Fibroblast of gingiva (primary cell): ENCODE data around the gene TMEM80.
"Not testable (repeated sequence)": the region's sequence is repeated elsewhere in the genome, so short reads cannot be mapped to it uniquely, and the experiment has no call there.

Source experiments
- DNase-seq: peaks from one replicate; pipeline ENCODE4 v3.0.0-alpha.2; 2011; ENCODE audit warnings: low read depth

TMEM80 gene

DNA sequence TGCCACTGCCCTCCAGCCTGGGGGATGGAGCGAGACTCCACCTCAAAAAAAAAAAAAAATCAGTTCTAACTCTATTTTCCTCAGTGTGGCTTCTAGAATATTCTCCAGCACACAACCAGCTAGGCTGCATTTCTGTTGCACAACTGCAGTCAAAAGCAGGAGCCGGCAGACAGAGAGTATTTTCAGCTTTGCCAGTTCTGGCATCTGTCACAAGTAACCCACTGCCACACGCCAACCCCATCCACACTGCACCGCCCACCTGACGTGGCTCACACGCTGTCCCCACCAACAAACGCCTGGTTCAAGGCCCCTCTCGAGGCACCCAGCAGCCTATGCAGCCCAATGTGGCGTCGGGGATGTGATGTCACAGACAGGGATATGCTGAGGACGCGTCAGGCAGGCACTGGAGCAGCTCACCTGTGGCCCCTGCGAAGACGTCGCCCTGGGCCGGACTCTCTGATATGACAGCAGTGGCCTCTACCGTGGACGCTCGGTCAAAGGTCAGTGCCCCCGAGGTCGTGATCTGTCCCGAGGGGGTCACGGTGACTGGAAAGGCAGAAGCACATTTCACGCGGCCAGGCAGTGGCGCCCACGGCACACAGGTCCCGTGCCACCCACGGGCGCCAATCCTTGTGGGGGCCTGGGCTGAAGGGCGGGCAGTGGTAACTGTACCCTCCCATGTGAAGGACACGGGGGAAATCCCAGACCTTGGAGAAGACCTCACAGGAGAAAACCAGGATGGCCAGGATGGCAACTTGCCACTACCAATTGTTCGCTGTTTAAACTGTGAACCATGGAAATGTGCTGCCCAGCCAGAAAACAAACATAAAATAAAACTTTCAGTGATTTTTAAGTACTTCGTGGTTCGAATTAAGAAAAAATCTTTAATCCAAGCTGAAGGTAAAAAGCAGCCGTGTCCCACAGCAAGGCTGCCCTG is 16.1 kb upstream of the TMEM80 start:
- no peak for DNase-seq

DNA sequence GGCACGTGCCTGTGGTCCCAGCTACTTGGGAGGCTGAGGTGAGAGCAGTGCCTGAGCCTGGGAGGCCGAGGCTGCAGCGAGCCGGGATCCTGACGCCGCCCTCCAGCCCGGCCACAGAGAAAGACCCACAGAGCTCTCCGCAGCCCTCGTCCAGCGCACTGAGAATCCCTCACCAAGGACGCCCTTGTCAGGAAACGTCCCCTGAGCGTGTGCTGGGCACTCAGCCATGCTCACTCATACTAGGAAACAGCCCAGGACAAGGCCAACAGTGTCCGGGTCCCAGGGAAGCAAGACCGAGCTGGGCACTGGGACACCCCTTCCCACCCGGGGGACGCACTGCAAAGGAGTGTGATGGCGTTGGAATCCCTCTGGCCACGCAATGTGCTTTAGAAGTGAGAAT is 15.1 kb upstream of the TMEM80 start:
- no peak for DNase-seq

DNA sequence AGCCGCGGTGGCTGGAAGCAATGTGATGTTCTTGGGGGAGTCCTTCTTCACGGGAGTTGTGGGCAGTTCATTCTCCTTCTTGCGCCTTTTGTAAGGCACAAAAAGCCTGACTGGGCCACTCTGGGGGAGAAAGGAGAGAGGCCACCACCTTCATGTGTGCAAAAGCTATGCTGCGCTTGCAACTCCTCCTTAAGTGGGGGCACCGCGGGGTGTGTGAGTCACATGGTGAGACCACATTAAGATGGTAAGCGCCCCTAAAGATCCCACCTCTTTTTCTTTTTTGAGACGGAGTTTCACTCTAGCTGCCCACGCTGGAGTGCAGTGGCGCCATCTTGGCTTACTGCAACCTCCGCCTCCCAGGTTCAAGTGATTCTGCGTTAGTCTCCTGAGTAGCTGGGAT is 14.6 kb upstream of the TMEM80 start:
- no peak for DNase-seq

DNA sequence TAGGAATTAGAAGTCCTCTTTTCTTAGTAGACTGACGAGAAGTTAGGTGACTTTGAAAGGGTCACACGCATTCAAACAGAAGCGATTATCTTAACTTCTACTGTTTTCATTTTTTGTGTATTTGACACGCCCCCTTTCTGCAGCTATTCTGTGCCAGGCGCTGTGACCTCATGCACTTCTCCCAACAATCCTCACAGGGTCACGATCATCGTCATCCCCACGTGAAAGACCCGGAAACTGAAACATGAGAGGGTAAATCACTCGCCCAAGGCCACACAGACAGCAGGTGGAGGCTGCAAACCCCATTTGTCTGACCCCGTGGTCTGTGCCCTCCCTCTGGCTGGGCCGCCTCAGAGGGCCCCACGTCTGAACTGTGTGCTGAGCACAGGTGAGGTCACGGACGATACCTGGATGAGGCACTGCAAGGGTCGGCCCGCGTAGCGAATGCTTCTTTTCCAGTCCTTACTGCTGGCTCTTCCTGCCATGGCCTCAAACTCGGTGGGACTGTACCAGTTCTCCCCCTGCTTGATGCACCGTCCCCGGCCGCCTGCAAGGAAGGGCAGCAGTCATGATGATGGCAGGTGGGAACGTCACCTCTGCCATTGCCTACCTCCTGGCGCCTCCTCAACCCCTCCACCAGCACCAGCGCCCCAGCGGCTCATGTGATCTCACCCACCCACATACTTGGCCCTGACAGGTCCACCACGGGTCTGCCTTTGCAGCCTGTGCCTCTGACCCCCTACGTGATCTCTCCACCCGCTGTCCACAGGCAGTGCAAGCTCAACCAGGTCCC is 9.0 kb upstream of the TMEM80 start:
- DNase-seq = no peak

DNA sequence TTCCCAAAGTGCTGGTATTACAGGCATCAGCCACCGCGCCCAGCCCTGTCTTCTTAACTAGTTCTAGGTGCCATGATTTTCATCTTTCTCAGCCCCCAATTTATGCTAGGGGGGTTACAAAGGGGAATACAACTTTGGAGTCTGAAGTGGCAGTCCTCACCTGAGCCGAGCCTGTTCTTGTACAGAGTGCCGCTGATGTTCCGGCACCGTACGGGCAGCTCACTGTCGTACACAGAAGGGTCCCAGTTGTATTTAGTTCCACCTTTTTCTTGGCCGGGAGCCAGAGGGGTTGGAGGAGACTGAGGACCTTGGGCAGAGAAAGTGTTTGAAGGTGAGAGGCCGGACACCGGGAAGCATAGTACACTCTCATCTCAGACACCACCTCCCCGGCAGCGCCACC is 7.9 kb upstream of the TMEM80 start:
- DNase-seq = no peak

DNA sequence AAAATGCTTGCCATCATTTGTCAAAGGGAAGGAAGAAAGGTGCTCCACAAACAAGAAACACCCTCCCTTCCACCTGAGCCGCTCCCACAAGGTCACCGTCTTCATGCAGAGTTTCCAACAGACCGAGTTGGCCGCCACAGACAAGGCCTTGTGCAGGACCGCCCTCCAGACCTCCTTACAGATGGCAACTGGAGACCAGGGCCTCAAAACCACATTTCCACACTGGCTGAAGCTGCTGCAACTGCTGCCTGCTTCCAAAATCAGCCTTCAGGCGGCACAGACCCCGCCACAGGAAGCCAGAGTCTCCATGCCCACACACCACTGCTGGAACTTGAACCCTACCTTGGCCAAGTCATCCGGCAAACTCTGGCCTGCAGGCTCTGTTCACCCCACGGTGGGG is 6.9 kb upstream of the TMEM80 start:
- DNase-seq = no peak

DNA sequence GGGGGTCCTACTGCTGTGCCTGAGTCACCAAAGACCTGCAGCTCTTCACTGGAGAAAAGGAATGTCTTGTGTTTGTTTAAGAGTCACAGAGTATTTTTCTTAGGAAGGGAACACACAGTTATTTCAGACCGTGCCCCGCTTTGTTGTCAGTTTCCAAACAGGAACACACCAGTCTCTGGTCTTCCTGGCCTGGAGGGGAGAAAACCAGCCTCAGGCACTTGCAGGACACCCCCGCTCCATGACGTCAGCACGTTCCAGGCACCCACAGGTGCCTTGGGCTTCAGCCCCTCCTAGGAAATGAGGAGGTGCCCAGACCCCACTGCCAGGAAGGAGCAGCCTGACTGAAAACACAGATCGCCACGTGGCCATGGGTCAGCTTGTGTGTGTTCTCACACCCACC is 6.0 kb upstream of the TMEM80 start:
- DNase-seq = no peak

DNA sequence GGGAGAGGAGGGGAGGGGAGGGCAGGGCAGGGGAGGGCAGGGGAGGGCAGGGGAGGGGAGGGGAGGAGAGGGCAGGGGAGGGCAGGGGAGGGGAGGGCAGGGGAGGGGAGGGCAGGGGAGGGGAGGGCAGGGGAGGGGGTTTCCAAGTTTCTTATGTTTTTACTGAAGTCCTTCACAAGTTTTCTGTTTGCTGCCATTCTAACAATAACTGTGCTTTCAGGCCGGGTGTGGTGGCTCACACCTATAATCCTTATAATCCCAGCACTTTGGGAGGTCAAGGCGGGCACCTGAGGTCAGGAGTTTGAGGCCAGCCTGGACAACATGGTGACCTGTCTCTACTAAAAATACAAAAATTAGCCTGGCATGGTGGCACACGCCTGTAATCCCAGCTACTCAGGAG is 5.4 kb upstream of the TMEM80 start:
- not testable (repeated sequence) for DNase-seq

DNA sequence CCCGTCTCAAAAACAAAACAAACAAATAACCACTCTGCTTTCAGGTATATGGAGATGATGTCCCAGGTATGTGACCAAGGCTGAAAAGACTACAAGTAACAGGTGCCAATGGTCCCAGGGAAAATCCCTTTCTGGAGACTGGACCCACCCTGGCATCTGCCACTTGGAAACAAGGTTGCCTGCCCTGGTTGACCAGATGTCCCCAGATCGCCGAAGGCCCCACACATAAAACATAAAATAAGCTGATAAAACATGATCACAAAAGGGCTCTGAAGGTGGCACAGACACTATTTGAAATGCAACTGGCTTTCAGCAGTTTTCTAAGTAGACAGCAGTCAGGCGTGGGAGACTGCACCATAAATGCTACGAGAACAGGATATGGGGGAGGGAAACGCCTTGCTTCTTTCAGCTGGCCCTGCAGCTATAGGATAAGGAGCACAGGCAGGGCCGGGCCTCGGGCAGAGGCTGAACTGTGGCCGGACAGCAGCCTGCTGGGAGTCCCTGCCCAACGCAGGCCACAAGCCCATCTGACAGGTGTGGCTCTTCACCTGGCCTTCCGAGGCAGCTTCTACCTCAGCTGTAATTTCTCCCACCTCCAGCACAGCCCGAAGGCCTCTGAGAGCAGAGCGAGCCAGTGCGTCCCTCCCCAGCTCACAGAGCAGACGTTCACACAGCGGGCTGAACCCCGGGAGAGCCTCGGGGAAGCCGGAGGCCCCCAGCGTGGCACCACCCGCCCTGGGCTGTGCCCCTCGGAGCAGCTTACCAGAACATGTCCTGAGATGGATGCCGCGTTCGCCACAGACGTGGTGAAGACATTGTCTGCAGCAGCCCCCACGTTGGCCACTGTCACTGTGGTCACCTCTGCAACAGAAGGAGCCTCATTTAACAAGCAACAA is 4.6 kb upstream of the TMEM80 start:
- DNase-seq = no peak

DNA sequence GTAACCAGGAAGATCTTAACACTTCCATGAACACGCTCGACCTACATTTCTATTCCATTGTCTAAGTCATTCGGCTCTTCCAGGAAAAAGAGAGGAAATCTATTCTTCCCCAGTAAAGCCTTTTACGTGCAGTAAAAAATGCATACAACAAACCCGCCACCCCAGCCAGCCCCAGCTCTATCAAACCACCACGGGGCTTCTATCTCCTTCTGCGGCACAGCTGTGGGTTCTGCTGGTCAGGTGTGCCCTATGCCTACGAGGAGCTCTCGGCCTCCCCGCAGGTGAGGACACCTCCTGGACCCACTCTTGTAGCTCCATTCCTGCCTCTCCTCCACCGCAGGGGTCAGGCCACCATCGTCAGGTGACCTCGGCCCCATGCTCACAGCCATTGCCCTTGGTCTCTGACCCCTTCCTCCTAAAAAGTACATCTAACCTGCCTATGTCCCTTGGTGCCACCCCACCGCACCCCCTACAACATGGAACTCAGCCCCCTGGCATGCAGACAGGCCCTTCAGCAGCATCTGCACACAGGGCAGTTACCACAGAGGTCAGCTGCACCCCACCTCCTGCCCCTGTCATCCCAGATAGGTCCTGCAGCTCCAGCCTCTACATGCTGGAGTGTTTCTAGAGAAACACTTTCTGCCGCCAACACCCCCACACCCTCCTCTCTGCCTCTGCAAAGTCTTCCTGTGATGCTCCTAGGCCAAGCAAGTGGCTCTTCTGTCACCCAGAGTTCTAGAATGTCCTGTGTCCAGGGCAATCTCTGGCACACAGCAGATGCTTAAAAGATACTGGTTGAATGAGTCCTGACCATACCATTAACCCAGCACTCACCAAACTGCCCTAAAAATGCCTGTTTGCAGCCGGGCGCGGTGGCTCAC is 3.7 kb upstream of the TMEM80 start:
- no peak for DNase-seq

DNA sequence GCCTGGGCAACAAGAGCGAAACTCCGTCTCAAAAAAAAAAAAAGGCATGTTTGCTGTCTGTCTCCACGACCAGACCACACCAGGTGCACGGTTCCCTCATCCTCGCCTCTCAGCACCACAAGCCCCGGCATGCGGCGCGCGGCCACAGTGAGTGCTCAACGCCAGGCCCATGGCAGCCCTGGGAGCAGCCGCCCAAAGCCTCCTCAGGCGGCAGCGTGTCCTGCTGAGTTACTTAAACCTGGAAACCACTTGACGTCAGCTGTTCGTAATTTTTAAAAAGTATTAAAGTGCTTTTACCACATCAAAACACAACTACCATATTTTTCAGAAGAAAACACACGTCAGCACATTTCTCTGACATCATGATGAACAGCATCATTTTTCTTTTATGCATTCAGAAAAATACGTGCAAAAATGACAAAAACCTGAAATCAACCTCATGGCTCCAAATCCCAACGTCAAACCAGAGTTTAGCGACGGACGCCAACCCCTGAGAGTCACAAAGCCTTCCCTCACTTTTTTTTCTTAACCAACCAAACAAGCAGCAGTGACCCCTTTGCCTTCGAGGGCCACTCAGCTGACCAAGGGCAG is 2.7 kb upstream of the TMEM80 start:
- DNase-seq = no peak

DNA sequence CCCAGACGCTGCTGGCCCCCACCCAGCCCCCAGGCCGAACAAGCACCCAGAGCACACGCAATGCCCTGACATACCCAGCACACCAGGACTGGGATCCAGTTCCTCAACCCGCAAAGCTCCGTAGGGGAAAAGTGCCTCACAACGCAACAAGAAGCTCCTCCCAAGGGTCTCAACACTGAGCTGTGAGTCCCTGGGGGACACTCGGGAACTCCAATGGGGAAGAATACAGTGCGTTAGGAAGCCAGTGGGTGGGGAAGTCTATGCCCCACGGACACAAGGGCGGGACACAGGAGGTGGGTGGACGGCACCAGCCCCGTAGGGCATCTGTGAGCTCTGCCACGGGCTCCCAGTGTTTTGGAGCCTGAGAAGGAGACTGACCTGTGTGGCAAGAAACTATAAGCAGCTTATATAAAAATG is 2.2 kb upstream of the TMEM80 start:
- peak; percentile 65 for DNase-seq

DNA sequence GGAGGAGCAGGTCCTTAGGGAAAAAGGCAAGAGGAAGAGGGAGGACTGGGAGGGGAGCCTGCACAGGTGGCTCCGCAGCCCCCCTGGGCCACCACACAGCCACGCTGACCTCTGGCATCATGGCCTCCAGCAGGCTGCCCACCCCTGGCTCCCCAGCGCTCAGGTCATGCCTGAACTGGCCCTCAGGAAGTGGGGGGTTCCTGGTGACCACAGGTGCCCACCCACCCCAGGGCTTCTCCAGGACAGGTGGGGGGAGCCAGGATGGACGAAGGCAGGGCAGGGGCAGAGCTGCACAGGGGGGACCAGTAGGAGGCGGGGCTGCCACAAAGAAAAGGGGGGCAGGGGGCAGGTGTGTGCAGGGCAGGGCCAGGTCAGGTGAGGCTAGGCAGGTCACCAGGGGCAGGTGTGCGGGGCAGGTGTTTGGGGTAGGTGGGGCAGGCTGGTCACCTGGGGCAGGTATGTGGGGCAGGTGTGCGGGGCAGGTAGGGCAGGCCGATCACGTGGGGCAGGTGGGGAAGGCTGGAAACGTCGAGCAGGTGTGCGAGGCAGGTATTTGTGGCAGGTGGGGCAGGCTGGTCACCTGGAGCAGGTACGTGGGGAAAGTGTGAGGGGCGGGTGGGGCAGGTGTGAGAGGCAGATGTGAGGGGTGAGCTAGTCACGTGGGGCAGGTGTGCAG is 1.6 kb upstream of the TMEM80 start:
- no peak for DNase-seq

DNA sequence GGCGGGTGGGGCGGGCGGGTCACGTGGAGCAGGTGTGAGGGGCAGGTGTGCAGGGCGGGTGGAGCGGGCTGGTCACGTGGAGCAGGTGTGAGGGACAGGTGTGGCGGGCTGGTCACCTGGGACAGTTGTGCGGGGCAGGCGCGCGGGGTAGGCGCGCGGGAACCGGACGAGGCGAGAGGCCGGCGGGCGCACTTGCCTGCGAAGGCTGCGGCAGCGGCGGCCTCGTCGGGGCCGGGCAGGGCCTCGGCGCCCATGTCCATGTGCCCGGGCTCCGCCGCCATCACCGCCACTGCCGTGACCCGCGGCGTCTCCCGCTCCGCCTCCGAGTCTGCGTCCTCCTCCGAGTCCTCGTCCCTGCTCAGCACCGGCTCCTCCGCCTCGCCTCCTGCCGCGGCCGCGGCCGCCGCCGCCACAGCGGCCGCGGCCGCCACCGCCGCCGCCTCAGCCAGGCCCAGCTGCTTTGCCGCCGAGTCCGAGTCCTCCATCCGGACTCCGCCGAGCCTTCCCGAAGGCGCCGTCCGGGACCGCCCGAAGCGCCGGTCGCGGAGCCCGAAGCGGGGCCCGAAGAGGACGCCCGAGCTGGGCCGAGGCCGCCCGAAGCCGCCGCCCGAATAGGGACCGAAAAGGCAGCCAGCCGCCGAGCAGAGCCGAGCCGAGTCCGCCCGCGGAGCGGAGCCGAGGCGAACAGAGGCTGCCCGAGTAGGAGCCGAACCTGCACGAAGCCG is 891 bp upstream of the TMEM80 start, which contains the start of gene DEAF1:
Gene DEAF1, minus strand, starts transcription at position 660 of the 725 bp plus-strand sequence. Its CDS starts 175 bp downstream, at position 485.
- DNase-seq = peak; percentile 96

DNA sequence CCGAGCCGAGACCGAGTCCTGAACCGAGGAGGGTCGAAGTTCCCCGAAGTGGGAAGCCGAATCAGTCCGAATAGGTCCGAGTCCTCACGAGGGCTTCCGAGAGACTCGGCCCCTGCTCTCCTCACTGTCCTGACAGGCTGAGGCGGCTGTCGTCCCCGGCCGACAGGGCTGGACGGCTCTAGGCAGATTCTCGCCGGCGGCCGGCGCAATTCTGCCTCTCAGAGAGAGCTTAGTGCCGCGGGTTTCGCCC is 403 bp upstream of the TMEM80 start:
- DNase-seq = no peak

DNA sequence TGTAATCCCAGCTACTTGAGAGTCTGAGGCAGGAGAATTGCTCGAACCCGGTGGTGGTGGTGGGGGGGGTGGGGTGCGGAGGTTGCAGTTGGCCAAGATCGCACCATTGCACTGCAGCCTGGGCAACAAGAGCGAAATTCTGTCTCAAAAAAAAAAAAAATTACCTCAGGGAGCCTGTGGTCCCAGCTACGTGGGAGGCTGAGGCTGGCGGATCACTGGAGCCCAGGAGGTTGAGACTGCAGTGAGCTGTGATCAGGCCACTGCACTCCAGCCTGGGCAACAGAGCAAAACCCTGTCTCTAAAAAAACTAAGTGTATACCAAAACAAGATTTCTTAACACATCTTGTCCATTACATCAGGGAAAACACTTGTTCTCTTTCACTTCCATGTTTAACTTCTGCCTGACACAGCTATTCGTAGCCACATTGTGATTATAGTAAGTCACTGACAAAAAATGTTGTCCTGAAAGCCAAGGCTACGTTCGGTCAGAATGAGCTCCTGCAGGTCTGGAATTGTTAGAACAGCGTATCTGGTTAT is 1.4 kb downstream of the TMEM80 start:
- DNase-seq = peak; percentile 88

DNA sequence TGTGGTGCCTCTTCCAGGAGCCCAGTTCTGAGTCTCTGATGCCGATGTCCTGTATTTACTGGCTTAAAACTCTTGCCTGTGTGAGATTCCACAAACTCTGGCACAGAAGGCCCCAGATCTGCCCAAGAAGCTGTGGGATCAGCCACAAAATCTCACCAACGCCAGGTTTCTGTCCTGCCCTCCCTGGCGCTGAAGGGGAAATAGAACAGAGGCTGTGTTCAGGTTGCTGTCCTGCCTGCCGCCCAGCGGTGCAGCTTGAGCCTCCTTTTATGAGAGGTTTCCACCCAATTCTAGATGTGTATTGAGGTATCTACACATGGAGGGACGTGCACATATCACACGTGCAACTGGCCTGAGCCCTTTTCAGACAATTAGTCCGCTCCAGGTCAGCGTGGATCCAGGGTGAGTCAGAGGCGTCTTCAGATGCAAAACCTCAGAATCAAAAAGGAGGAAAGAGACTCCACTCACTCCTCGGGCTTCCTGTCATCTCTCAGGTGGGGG is 2.2 kb downstream of the TMEM80 start:
- no peak for DNase-seq

DNA sequence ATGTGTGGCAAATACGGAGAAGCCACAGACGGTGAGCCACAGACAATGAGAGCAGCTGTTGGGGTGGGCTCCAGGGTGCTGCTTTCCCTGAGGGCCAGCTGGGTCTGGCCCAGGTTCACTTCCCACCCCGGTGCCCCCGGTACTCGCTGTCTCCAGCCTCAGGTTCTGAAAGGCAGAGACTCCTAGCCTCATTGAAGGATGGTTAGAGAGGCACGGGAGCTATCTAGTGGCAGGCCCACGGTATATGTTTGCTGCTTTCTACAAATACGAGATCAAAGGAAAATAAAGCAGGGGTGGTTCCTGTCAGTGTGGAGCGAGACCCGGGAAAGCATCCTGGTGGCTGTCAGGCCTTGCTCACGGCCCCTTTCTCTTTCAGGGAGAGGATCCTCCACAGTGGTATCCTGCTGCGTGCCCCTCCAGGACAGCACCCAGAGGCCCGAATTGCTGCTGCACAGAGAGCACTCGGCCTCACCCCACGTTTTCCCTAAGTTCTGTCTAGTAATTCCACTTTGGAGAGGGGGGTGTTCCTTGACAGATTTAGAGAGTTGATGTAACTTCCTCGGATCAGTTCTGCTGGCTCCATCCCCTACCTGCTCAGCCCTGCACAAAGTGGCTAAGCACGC is 3.0 kb downstream of the TMEM80 start:
- no peak for DNase-seq

DNA sequence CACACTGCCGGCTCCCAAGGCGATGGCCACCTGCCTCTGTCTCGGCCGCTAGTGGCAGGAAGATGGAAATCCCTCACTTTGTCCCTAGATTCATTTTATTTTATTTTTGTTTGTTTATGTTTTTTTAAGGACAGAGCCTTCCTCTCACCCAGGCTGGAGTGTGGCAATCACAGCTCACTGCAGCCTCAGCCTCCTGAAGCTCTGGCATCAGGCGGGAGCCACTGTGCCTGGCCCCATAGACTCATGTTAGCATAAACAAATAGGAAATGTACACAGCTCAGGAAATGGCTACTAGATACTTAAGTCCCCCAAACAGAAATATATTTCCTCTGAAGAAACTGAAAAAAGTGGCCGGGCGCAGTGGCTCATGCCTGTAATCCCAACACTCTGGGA is 3.5 kb downstream of the TMEM80 start:
- DNase-seq = peak; percentile 33
